K562 (cell line): ENCODE data around the gene COPS8. TPM values are rescaled to one million over a fixed set of nuclear protein-coding genes. Genes with fewer than 3 reads are reported as not detected.

Experiments
- ATAC-seq: fragments of 200-7000 bp; cut with Tn5 transposase; 3 replicates; pipeline ENCODE4 v1.9.1; 2020; ENCODE audit warnings: moderate library complexity
- BruUV-seq: library from RNA; stranded (reverse); fragments of 400-500 nt; replicated peaks from 2 replicates; lab custom pipeline; 2021; lab: Mats Ljungman, UMichigan
- CTCF ChIA-PET: fragments of 300-600 bp; formaldehyde crosslinking; extraction: SDS; loops from one replicate; lab custom pipeline; 2021; ENCODE audit warnings: low intra/inter-chr PET ratio; lab: Yijun Ruan, JAX
- POLR2A ChIA-PET: fragments of 300-600, 350-650 bp; sonication (Branson Sonifier 250); formaldehyde crosslinking; extraction: SDS; loops from one replicate; lab custom pipeline; 2021; ENCODE audit warnings: antibody characterized with exemption, inconsistent platforms; lab: Yijun Ruan, JAX
- DNase-seq, 4 experiments: peaks; one replicate each; pipeline versions ENCODE4 v3.0.0 to v3.0.0-alpha.2; 2011 to 2018; ENCODE audit warnings: low spot score in 3 of 4, mixed read lengths in 3 of 4; ENCODE audit errors: extremely low read depth in 1 of 4
- FAIRE-seq: peaks from 2 replicates; lab custom pipeline; 2011; peaks lifted over from hg19 to GRCh38; lab: Jason Lieb, UNC
- H2AFZ ChIP-seq: 2 replicates; pipeline ENCODE4 v1.6.0; 2011; ENCODE audit warnings: low read depth, low read length, control low read depth, inconsistent platforms
- H3K27ac ChIP-seq: fragments of 200-600 bp; 3 replicates; pipeline ENCODE4 v1.8.0; 2011; ENCODE audit warnings: low read depth, mild to moderate bottlenecking, control low read depth, inconsistent platforms, low read length, moderate library complexity, mixed read lengths; ENCODE audit errors: extremely low read depth
- H3K27me3 ChIP-seq, 2 experiments: fragments of 300-600 bp in 1 of 2; 2 replicates in 1 of 2; 3 replicates in 1 of 2; pipeline versions ENCODE4 v1.6.0 to v1.8.0; 2011; ENCODE audit warnings: inconsistent platforms in 2 of 2, low read length in 2 of 2, mild to moderate bottlenecking in 1 of 2, mixed read lengths in 1 of 2, moderate library complexity in 1 of 2; ENCODE audit not compliant: control insufficient read depth in 2 of 2, insufficient read depth in 2 of 2
- H3K36me3 ChIP-seq: fragments of 300-600 bp; 3 replicates; pipeline ENCODE4 v1.8.0; 2011; ENCODE audit warnings: mild to moderate bottlenecking, low read length, inconsistent platforms; ENCODE audit not compliant: control insufficient read depth, insufficient read depth
- H3K4me1 ChIP-seq, 2 experiments: fragments of 200-600 bp in 1 of 2; replicated peaks in 1 of 2; 2 replicates in 1 of 2; 3 replicates in 1 of 2; pipeline versions ENCODE4 v1.5.1 to v1.8.0; 2011; ENCODE audit warnings: inconsistent platforms in 2 of 2, low read length in 2 of 2, mild to moderate bottlenecking in 1 of 2, mixed read lengths in 1 of 2, moderate library complexity in 1 of 2; ENCODE audit not compliant: control insufficient read depth in 2 of 2, insufficient read depth in 2 of 2
- H3K4me2 ChIP-seq: 2 replicates; pipeline ENCODE4 v1.6.1; 2011; ENCODE audit warnings: low read length, control low read depth, inconsistent platforms, mixed read lengths; ENCODE audit not compliant: insufficient read depth
- H3K4me3 ChIP-seq: fragments of 200-600 bp; sonication (generic), shearing (Covaris generic); 2 replicates; pipeline ENCODE4 v1.5.1; 2016; ENCODE audit warnings: control low read depth, inconsistent platforms
- H3K79me2 ChIP-seq: fragments of 200-600 bp; 3 replicates; pipeline ENCODE4 v1.8.0; 2011; ENCODE audit warnings: low read length, inconsistent platforms; ENCODE audit not compliant: control insufficient read depth, insufficient read depth
- H3K9ac ChIP-seq, 2 experiments: 2 replicates each; pipeline versions ENCODE4 v1.6.0 to v1.6.1; 2011; ENCODE audit warnings: low read depth in 2 of 2, low read length in 2 of 2, control low read depth in 1 of 2, inconsistent platforms in 1 of 2, mild to moderate bottlenecking in 1 of 2, mixed read lengths in 1 of 2; ENCODE audit not compliant: insufficient read depth in 1 of 2
- H3K9me1 ChIP-seq: one replicate; pipeline ENCODE4 v1.6.0; 2011; ENCODE audit warnings: inconsistent platforms, mild to moderate bottlenecking, low read length, moderate library complexity; ENCODE audit not compliant: control insufficient read depth, insufficient read depth
- H3K9me3 ChIP-seq: replicated peaks from 2 replicates; pipeline ENCODE4 v1.5.1; 2011; ENCODE audit warnings: low read depth, low read length, inconsistent platforms; ENCODE audit not compliant: control insufficient read depth, insufficient read depth
- H4K20me1 ChIP-seq: replicated peaks from 2 replicates; pipeline ENCODE4 v1.6.1; 2011; ENCODE audit warnings: low read length, inconsistent platforms, mixed read lengths; ENCODE audit not compliant: control insufficient read depth, insufficient read depth
- ELF4 ChIP-seq: fragments of 450-650 bp; formaldehyde crosslinking; IDR thresholded peaks from 2 replicates; pipeline ENCODE4 v1.4.0; 2022; ENCODE audit warnings: missing genetic modification characterization
- NCOA1 ChIP-seq: fragments of 450-650 bp; IDR thresholded peaks from 2 replicates; pipeline ENCODE4 v1.6.1; 2016; ENCODE audit warnings: low read depth
- POLR2G ChIP-seq: fragments of 200-400 bp; formaldehyde crosslinking; IDR thresholded peaks from 2 replicates; pipeline ENCODE4 v1.6.1; 2017; ENCODE audit warnings: low read depth, mild to moderate bottlenecking, antibody characterized with exemption, low read length, moderate library complexity
- TARDBP ChIP-seq: fragments of 450-650 bp; IDR thresholded peaks from 2 replicates; pipeline ENCODE4 v1.6.1; 2016
- ZBTB33 ChIP-seq: sonication (generic); formaldehyde crosslinking; IDR thresholded peaks from 2 replicates; pipeline ENCODE4 v1.8.1; 2023; ENCODE audit warnings: mild to moderate bottlenecking, missing genetic modification reagents
- WGBS: fragments of 100-300 bp; shearing (Covaris generic); methylation state at CpG from one replicate; pipeline ENCODE4 v1.1.6; 2016; ENCODE audit warnings: low coverage, mixed read lengths; ENCODE audit not compliant: insufficient coverage; ENCODE audit errors: missing lambda C conversion rate; 5-methylcytosine and 5-hydroxymethylcytosine counted together
- in situ Hi-C: fragments of 300-500 bp; cut with MboI; formaldehyde crosslinking; loops from 4 replicates; pipeline ENCODE4 v1.15.0; 2018; ENCODE audit warnings: inconsistent platforms, mixed read lengths
- intact Hi-C: fragments of 100-400 bp; cut with micrococcal nuclease; formaldehyde crosslinking; loops from 2 replicates; pipeline ENCODE4 v1.14.2; 2022
- polyA plus RNA-seq, 8 experiments: library from polyadenylated mRNA; depleted of rRNA in 4 of 8; stranded (reverse) in 5 of 8; unstranded in 3 of 8; fragments of >200 nt; fragmentation: Nextera tagmentation in 2 of 8; fragmentation: Illumina TruSeq in 1 of 8; extraction: Ambion mirVana in 2 of 8; extraction: Trizol in 1 of 8; gene quantifications; 2 replicates each; pipeline versions ENCODE4 v1.2.1 to v1.2.3, GENCODE V29; 2011 to 2014; ENCODE audit warnings: inconsistent platforms in 1 of 8, missing spikeins in 1 of 8
- total RNA-seq, 7 experiments: library from RNA; depleted of rRNA in 6 of 7; stranded (reverse); fragments of >200 nt in 6 of 7; fragmentation: Illumina TruSeq in 2 of 7; extraction: Trizol in 2 of 7; gene quantifications; 2 replicates each; pipeline versions ENCODE4 v1.2.1 to v1.2.3, GENCODE V29; 2011 to 2021; ENCODE audit warnings: low replicate concordance in 1 of 7
- TF ChIP-seq, protein P1 (sequence below): fragments of 450-650 bp; formaldehyde crosslinking; IDR thresholded peaks from 2 replicates; pipeline ENCODE4 v1.4.0; 2022; ENCODE audit warnings: mild to moderate bottlenecking, moderate library complexity

COPS8 gene
- total and polyA plus RNA-seq, 9 of the 15 experiments (the other 6 are each of a cell fraction or from before 2014, with no cell fraction given): 28.2 to 97.3 (median 58.9) TPM

GRCh38 chr2:237109421-237109934, 23.8 kb downstream of the COPS8 start:
- no TSS peak for BruUV-seq
- Histone ChIP-seq H3K27ac (no peak overlapping the region), H2AFZ (no peak overlapping the region), H3K4me2 (no peak overlapping the region), H3K9ac (no peak overlapping the region), H3K79me2 (no peaks in the 10 kb centered on the region), H3K36me3 (no peaks in the 10 kb centered on the region), H3K9me3 (no peaks in the 10 kb centered on the region), H3K4me1 (no peaks in the 10 kb centered on the region), H3K4me3 (no peak overlapping the region), H4K20me1 (no peaks in the 10 kb centered on the region), H3K9me1 (no peaks in the 10 kb centered on the region), H3K27me3 (no peaks in the 10 kb centered on the region)
- ATAC-seq (no peak), DNase-seq (no peak), FAIRE-seq (no peak)
- ChIA-PET CTCF (no interaction called here), POLR2A (no interaction called here)
- intact Hi-C loops: no loop called here
- in situ Hi-C loops: no loop called here
- TF ChIP-seq, protein P1, sequence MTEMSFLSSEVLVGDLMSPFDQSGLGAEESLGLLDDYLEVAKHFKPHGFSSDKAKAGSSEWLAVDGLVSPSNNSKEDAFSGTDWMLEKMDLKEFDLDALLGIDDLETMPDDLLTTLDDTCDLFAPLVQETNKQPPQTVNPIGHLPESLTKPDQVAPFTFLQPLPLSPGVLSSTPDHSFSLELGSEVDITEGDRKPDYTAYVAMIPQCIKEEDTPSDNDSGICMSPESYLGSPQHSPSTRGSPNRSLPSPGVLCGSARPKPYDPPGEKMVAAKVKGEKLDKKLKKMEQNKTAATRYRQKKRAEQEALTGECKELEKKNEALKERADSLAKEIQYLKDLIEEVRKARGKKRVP (CRISPR knock-in tag): no peak
- TF ChIP-seq ELF4 (CRISPR knock-in tag) (no peak), POLR2G (no peak), TARDBP (no peak), NCOA1 (no peak), ZBTB33 (no peak)
- WGBS: 62% methylated on average over 4 of the region's 4 CpGs
